HG03521 (cell line): Measurements from ENCODE around the gene CPEB3.
"Not testable (repeated sequence)": the region's sequence is repeated elsewhere in the genome, so short reads cannot be mapped to it uniquely, and the experiment has no call there.

Experiments used
- ATAC-seq: cut with Tn5 transposase; IDR thresholded peaks from one replicate; pipeline ENCODE4 v1.9.1; 2021; ENCODE audit warnings: mild to moderate bottlenecking, moderate library complexity; ENCODE audit not compliant: unreplicated experiment

CPEB3 gene

DNA sequence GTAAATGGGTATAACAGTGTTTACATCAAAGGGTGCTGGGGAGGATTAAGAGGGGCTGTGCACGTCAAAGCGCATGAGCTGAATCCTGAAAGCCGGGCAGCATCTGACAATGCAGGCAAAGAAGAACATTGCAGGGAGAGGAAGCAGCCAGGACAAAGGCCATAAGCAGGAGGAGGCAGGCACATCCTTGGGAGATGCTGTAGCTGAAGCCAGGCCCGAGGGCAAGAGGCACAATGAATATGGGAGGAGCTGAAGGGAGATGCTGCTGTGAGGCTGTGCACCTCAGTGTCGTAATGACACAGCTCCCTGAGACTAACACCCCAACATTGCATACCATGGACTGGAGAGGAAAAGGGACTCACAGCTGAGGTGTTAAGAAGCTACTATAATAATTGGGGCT, 238.1 kb downstream of the CPEB3 start:
- no peak for ATAC-seq

DNA sequence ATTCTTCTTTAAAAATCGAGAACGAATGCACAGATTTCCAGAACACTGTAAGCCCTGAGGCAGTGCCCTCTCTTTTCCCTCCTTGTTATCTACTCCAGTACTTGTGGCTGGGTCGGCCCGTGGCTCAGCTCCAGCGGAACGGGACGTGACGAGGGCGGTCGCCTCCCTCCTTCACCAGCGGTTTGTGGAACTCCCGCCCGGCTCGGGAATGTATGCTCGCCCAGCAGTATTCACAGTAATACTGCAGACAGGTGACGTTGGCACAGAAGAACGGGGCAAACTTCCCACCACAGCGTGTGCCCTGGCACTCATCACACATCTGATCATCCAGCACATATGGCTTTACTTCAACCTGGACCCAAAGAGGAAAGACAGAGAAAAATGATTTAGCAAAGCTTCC, 238.8 kb downstream of the CPEB3 start:
- ATAC-seq = no peak

DNA sequence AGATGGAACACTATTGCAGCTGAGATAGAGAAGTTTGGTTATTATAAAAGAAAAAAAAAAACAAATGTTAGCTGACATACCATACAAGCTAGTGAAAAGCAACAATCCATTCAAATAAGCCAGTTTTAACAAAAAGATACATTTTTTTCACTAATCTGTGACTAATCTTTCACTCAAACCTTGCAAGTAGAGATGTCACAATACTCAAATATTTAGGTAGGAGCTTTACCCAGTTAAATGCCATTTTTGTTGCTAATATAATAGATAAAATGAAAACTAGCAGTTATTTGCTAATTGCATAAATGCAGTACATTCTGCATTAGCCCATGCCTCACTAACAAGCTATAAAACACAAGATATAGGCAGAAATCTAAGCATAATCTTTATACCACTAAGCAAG, 243.7 kb downstream of the CPEB3 start:
- no peak for ATAC-seq

DNA sequence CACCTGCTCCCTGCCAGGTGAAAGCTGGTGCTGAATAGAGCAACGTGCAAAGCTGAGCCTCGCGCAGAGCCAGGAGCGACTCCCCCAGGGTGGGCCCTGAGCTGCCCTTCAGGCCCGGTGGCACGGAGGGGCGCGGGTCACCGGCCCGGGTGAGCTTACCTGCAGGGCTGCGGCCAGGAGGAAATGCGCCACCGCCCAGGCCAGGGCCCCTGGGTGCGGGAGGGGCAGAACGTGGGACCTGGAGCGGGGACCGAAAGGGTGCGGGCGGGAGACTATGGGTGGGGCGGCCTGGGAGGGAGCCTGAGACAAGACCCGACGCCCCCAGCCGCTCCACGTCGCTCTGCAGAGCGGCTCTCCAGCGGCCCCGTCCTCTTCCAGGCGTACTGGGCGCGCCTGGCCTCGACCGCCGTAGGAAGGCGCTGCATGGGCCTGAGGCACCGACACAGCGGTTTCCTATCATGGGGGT, 245.2 kb downstream of the CPEB3 start:
- no peak for ATAC-seq

DNA sequence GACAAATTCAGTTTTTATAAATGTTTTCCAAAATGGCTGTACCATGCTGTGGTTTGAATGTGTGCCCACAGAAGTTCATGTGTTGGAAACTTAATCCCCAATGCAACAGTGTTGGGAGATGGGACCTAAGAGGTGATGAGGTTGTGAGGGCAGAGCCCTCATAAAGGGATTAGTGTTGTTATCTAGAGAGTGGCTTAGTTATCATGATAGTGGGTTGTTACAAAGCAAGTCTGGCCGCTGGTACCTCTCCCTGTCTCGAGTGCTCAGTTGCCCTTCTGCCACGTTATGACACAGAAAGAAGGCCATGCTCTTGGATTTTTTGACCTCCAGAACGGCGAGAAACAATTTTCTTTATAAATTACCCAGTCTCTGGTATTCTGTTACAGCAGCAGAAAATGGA, 248.3 kb downstream of the CPEB3 start:
- ATAC-seq = no peak

DNA sequence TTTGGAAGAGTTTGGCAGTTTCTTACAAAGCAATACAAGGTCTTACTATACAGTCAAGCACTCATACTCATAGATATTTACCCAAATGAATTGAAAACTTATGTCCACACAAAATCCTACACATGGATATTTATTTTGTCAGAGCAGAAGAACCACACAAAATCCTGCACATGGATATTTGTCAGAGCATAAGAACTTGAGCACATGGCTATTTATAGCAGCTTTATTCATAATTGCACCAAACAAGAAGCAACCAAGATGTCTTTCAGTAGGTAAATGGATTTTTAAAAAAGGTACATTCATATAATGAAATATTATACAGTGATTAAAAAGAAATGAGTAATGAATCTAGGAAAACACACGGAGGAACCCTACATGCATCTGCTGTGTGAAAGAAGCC, 251.9 kb downstream of the CPEB3 start:
- no peak for ATAC-seq

DNA sequence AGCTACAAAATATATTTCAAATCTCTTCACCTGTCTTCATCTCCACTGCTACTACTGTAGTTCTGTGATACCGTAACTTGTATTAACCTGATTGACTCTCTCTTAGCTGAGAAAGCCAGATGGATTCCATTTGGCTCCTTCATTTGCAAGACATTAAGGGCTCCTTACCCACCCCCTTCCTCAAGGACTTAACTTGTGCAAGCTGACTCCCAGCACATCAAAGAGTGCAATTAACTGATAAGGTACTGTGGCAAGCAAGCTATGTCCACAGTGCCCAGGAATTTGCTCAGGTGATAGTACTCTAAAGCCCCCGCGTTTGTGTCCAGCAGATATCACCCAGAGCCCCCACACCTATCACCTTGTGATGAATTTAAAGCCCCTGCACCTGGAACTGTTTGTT, 257.8 kb downstream of the CPEB3 start:
- not testable (repeated sequence) for ATAC-seq

DNA sequence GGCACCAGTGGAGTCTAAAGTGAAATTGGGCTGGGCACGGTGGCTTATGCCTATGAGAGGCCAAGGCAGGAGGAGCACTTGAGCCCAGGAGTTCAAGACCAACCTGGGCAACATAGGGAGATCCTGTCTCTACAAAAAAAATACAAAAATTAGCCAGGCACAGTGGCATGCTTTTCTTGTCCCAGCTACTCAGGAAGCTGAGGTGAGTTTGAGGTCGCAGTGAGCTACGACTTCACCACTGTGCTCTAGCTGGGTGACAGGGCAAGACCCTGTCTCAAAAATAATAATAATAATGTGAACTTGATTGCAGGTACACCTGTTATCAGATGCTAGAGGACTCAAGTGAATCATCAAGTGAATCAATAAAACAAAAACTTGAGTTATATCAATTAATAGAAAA, 259.3 kb downstream of the CPEB3 start:
- ATAC-seq = no peak

DNA sequence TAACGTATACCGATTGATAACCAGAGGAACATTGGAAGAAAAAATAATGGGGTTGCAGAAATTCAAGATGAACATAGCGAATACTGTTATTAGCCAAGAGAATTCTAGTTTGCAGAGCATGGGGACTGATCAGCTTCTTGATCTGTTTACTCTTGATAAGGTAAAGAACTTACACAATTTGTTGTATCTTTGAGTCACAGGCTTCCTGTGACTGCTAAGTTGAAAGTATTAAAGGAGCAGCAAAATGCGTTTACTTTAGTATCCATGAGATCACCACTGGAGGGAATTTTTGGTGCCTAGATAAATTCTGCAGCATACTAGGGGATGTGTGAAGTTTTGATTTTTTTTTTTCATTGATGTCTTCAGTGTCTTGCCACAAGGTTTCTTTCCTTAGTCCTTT, 263.7 kb downstream of the CPEB3 start:
- ATAC-seq = no peak

DNA sequence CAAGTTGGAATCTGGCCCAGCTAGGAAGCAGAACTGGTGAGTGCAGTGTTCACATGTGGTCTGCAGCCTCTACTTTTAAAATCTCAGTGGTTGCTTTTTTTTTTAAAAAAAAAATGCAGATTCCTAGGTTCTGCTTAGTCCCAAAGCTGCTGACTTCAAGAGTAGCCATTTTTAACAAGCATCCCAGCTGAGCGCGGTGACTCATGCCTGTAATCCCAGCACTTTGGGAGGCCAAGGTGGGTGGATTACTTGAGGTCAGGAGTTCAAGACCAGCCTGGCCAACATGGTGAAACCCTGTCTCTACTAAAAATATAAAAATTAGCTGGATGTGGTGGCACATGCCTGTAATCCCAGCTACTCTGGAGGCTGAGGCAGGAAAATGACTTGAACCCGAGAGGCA, 265.5 kb downstream of the CPEB3 start:
- not testable (repeated sequence) for ATAC-seq

DNA sequence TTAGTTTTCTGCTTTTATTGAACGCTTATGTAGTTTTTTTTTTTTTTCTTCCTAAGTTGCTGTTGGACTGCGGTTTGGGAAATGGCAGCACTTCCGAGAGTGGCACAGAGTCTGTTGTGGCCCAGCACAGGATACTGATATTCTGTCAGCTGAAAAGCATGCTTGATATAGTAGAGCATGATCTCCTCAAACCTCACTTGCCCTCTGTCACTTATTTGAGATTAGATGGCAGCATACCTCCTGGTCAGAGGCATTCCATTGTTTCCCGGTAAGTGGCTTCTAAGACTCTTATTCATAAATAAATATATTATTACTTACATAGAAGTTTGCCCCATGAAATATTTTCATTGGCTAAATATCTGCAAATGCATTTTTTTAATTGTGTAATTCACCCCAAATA, 266.2 kb downstream of the CPEB3 start:
- no peak for ATAC-seq

DNA sequence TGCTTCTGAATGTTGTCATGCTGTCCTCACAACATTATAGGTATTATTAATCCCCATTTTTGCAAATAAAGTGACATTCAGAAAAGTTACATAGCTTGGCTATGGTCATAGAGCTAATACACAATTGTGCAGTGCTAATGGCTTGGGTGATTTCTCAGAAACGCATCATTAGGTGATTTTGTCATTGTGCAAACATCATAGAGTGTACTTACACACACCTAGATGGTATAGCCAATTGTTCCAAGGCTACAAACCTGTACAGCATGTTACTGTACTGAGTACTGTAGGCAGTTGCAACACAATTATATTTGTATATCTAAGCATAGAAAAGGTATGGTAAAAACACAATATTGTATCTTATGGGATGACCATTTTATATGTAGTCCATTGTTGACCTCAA, 276.3 kb downstream of the CPEB3 start:
- ATAC-seq = no peak

DNA sequence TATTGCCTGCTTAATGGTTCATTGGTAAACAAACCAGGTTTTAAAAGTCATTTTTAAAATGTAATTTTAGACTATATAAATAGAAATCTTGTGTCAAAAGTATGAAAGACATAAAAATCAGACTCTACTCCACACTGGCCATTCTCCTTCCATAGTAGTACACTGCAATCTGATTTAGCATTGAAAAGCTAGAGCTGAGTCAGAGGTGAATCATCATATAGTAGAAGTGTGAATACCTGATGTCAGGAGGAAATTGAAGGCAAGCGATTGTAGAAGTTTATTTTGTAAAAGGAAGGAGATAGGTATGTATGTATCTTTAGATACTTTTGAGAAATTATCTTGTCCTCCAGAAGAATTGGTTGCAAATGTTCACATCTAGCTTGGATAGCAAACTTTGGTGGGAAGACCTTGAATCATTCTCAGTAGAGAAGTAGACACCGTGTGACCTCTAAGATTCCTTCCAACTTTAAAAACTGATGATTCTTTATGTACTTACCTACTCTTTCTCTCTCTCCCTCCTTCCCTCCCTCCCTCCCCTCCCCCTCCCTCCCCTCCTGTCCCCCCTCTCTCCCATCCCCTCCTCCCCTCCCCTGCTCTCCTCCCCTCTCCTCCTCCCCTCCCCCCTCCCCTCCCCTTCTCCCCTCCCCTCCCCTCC, 279.2 kb downstream of the CPEB3 start:
- no peak for ATAC-seq

DNA sequence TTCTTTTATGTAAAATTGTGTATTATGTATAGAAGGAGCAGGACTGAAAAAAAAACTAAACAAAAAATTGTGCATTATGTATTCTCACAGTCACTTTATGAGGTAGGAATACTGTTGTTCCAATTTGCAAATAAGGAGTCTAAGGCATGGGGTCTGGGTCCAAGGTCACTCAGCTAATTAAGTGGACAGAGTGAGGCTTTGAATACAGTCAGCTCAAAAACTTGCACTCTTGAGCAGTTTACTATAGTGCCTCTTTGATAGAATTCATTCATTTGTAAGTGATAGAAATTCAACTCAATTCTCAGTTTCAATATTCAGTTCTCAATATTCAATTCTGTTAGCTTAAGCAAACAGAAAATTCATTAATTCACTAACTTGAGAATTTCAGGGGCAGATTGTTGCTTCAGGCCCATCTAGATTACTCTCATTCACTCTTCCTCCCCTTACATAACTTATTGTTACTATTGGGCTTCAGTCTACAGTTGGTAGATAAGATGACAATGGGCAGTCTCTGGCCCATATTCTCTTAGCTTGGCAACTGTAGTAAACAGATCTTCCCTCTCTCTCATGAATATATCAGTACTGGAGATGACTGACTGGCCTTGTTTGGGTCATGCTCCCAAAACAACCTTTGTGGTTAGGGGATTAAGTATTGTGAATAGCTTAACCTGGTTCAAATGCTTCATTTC, 280.7 kb downstream of the CPEB3 start:
- ATAC-seq = no peak

DNA sequence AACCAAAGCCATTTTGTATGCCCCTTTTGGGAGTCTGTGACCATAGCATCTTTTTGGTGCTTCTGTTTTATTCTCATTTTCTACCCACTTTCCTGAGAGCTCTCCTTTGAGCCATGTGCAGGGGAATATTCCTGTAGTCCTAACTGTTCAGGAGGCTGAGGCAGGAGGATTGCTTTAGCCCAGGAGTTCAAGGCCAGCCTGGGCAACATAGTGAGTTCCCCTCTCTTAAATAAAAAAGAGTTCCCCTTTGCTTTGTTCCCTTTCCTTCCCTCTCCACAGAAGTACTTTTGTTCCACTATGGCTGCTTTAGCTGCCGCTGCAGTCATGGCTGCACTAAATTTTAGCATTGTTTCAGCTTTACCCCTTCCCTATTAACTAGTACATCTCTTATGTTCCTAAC, 281.4 kb downstream of the CPEB3 start:
- no peak for ATAC-seq

DNA sequence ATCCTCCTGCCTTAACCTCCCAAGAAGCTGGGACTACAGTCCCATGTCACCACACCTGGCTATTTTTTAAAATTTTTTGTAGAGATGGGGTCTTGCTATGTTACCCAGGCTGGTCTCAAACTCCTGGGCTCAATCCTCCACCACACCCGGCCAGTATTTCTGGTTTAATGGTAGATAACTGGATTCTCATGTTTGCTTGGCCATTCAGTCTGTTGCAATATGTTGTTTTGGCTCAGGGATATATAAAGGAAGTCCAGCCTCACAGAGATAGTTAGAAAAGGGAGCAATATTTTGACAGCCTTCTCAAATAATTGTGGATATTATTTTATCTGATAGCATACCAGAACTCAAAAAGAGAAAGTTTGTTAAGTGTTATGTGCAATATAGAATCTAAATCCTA, 284.9 kb downstream of the CPEB3 start:
- no peak for ATAC-seq

DNA sequence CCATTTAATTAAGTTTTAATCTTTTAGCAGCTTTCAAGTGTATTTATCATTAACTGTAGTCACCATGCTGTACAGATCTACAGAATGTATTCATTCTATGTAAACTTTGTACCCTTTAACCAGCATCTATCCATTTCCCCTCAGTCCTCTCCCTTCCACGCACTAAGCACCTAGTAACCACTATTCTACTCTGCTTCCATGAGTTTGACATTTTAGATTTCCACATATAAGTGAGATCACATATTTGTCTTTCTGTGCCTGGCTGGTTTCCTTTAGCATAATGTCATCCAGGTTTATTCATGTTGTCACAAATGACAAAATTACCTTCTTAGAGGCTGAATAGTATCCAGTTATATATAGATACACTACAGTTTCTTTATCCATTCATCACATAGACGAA, 287.6 kb downstream of the CPEB3 start:
- ATAC-seq = no peak

DNA sequence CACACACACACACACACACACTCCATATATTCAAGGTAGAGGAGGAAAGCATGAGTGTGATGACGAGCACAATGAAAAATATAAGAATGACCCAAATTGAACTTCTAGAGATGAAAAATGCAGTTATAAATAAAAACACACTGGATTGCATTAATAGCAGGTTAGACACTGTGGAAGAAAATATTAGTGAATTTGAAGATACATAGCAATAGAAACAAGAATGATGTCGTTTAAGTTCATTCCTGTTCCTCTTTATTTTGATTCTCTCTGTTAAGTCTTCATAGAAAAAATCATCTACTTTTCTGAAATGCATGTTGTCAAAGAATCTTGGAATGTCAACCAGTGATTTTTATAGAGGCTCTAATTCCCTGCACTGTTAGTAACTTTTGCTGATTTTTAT, 288.9 kb downstream of the CPEB3 start:
- no peak for ATAC-seq

DNA sequence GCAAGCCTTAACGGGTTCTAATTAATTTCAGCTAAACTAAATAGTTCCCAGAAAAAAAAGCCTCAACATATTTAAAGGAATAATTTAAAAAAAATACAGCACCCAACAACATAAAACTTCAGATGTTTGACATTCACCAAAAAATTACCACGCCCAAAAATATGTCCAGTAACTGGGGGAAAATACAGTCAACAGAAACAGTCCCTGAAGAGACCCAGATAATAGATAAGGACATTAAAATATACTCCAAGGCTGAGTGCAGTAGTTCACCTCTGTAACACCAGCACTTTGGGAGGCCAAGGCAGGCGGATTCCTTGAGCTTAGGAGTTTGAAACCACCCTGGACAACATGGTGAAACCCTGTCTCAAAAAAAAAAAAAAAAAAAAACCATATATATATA, 289.3 kb downstream of the CPEB3 start:
- no peak for ATAC-seq
